Stimulated activated CD8-positive, alpha-beta memory T cell treated with anti-CD3 and anti-CD28 coated beads, Interleukin-7, amount 100 ng/mL, for 4 hours (primary cell): ENCODE measurements around the gene MS4A10.
A peak's percentile ranks its signal among the peaks of the same experiment; 100 is the strongest.

Experiments used
- DNase-seq, 2 donors: peaks; one replicate each; pipeline ENCODE4 v3.0.0-alpha.2; 2020; ENCODE audit warnings: low read depth in 2 of 2

The MS4A10 gene

GRCh38 chr11:60765355-60765754 lies 19.8 kb upstream of the MS4A10 start:
- no peak for DNase-seq

- no peak for DNase-seq
Observed at GRCh38 chr11:60766547-60766946, 18.6 kb upstream of the MS4A10 start.

GRCh38 chr11:60767388-60767811 lies 17.7 kb upstream of the MS4A10 start:
- no peak for DNase-seq

GRCh38 chr11:60768202-60768601 lies 16.9 kb upstream of the MS4A10 start:
- no peak for DNase-seq

- DNase-seq, result no peak
Observed at GRCh38 chr11:60769273-60769672, 15.9 kb upstream of the MS4A10 start.

GRCh38 chr11:60769811-60770210 lies 15.3 kb upstream of the MS4A10 start:
- DNase-seq, result no peak

- DNase-seq, result no peak
Observed at GRCh38 chr11:60771146-60771545, 14.0 kb upstream of the MS4A10 start.

- no peak for DNase-seq
Observed at GRCh38 chr11:60771879-60772525, 13.1 kb upstream of the MS4A10 start.

- no peak for DNase-seq
Observed at GRCh38 chr11:60772666-60773065, 12.5 kb upstream of the MS4A10 start.

GRCh38 chr11:60774726-60775125 lies 10.4 kb upstream of the MS4A10 start:
- DNase-seq, result no peak

- peak; percentile 54 to 55 for DNase-seq
Observed at GRCh38 chr11:60775420-60775961, 9.6 kb upstream of the MS4A10 start.

GRCh38 chr11:60776167-60776566 lies 9.0 kb upstream of the MS4A10 start:
- no peak for DNase-seq

GRCh38 chr11:60777106-60777505 lies 8.0 kb upstream of the MS4A10 start:
- DNase-seq, result no peak

GRCh38 chr11:60777572-60777971 lies 7.6 kb upstream of the MS4A10 start:
- DNase-seq, result no peak

- no peak for DNase-seq
Observed at GRCh38 chr11:60780065-60780464, 5.1 kb upstream of the MS4A10 start.

- no peak for DNase-seq
Observed at GRCh38 chr11:60780774-60781173, 4.4 kb upstream of the MS4A10 start.

- DNase-seq, result no peak
Observed at GRCh38 chr11:60781286-60781980, 3.7 kb upstream of the MS4A10 start.

- no peak for DNase-seq
Observed at GRCh38 chr11:60781981-60782316, 3.2 kb upstream of the MS4A10 start.

GRCh38 chr11:60782393-60783140 lies 2.6 kb upstream of the MS4A10 start:
- no peak for DNase-seq

GRCh38 chr11:60783141-60783484 lies 2.0 kb upstream of the MS4A10 start:
- no peak for DNase-seq

- DNase-seq, result no peak
Observed at GRCh38 chr11:60783911-60784310, 1.2 kb upstream of the MS4A10 start.

GRCh38 chr11:60785806-60786361 lies 751 bp downstream of the MS4A10 start:
- no peak for DNase-seq
